Bronchial epithelial cell (primary cell): Measurements from ENCODE around the gene ABLIM2. TPM values are rescaled to one million over a fixed set of nuclear protein-coding genes. Genes with fewer than 3 reads are reported as not detected.

Source experiments
- DNase-seq: peaks from one replicate; pipeline ENCODE4 v3.0.0-alpha.2; 2010; ENCODE audit warnings: low read depth
- FAIRE-seq: peaks from 2 replicates; lab custom pipeline; 2011; peaks lifted over from hg19 to GRCh38; lab: Jason Lieb, UNC
- H3K27me3 ChIP-seq: 2 replicates; pipeline ENCODE4 v1.5.1; 2011; ENCODE audit warnings: low read length; ENCODE audit not compliant: control insufficient read depth, insufficient read depth
- H3K36me3 ChIP-seq: 2 replicates; pipeline ENCODE4 v1.5.1; 2011; ENCODE audit warnings: low read length; ENCODE audit not compliant: control insufficient read depth, insufficient read depth
- H3K4me3 ChIP-seq: 2 replicates; pipeline ENCODE4 v1.5.1; 2011; ENCODE audit warnings: mild to moderate bottlenecking, low read depth, low read length, control low read depth
- total RNA-seq: library from RNA; depleted of rRNA; stranded (reverse); fragments of >200 nt; gene quantifications from 2 replicates; pipeline ENCODE4 v1.2.1, GENCODE V29; 2014
- TF ChIP-seq, protein P1 (sequence below): IDR thresholded peaks from 2 replicates; pipeline ENCODE4 v1.5.1; 2011; ENCODE audit warnings: mild to moderate bottlenecking, moderate library complexity, low read length, control low read depth, inconsistent platforms; ENCODE audit not compliant: insufficient read depth, severe bottlenecking

Gene ABLIM2
- total RNA-seq, 1 donor from 2014 or later = 1.1 TPM

DNA sequence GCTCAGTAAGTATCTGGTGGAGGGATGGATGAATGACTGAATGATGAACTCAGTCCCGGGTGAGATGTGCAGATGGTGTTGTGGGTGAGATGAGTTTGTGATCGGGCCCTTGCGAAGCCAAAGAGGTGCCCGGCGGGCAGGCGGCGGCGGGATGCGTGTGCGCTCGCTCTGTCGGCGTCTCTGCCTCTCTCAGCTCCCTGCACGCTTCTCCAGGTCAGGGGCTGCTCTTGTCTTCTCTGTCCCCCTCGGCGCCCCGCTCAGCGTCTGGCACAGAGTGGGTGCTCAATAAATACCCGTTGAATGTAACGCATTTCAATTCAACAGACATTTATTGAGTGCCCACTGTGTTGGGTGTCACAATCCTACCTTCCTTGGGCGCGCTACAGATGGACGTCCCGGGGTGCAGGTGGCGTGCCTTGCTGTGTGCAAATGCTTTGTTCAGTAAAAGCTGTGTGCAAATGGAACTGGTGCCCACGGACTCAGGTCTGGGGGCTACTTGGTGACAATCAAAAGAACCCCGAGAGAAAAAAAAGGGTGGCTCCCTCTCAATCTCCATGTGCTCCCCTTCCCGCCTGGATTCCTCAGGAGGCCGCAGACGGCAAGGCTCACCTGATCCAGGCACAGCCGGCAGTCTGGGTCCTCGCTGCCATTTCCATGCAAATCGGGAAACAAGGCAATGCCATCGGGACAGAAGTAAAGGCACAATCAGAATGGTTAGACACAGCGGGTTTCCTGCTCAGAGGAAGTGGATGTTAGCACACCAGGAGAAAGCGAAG, 153.4 kb downstream of the ABLIM2 start:
- no peak for DNase-seq
- Histone ChIP-seq H3K27me3 (peaks cover 10% of the 10 kb centered on the region), H3K4me3 (no peak overlapping the region), H3K36me3 (no peaks in the 10 kb centered on the region)
- TF ChIP-seq, protein P1, sequence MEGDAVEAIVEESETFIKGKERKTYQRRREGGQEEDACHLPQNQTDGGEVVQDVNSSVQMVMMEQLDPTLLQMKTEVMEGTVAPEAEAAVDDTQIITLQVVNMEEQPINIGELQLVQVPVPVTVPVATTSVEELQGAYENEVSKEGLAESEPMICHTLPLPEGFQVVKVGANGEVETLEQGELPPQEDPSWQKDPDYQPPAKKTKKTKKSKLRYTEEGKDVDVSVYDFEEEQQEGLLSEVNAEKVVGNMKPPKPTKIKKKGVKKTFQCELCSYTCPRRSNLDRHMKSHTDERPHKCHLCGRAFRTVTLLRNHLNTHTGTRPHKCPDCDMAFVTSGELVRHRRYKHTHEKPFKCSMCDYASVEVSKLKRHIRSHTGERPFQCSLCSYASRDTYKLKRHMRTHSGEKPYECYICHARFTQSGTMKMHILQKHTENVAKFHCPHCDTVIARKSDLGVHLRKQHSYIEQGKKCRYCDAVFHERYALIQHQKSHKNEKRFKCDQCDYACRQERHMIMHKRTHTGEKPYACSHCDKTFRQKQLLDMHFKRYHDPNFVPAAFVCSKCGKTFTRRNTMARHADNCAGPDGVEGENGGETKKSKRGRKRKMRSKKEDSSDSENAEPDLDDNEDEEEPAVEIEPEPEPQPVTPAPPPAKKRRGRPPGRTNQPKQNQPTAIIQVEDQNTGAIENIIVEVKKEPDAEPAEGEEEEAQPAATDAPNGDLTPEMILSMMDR = no peak
- FAIRE-seq = no peak

- DNase-seq (no peak), FAIRE-seq (no peak)
- TF ChIP-seq, protein P1 = no peak
- no peak overlapping the region for H3K4me3 ChIP-seq
- H3K36me3 ChIP-seq = no peaks in the 10 kb centered on the region
- H3K27me3 ChIP-seq = peaks cover 10% of the 10 kb centered on the region
Measured at GRCh38 chr4:8004066-8004465, 154.5 kb downstream of the ABLIM2 start.

DNA sequence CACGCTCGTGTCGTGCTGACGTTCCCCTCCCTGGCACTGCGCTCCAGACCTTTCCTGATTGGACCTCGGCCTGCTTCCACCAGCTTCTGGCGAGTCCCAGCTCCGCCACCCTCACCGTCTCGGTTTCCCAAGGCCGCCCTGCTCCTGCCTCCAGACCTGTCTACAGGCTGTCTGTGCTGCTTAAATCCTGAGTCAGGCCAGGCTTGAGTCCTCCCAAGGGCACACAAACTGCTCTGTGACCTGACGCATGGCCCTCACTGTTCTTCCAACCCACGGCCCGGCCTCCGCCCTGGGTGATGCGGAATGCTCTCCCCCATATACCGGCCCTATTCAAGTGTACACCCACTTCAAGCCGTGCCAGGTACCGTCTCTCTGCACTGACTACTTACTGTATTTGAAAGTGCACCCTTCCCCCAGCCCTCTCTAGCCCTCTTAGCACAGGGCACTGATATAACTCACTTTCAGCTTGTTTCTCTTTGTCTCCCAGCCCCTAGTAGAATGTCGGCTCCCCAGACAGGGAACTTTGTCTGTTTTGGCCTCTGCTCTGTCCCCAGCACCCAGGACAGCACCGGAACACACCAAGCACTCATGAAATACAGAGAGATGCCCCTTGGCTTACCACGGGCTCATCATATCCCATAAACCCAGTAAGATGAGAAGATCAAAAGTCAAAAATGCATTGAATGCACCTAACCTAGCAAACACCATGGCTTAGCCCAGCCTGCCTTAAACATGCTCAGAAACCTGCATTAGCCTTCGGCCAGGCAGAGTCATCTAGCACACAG, 155.9 kb downstream of the ABLIM2 start:
- TF ChIP-seq, protein P1 = no peak
- FAIRE-seq (no peak), DNase-seq (no peak)
- Histone ChIP-seq H3K36me3 (no peaks in the 10 kb centered on the region), H3K4me3 (no peak overlapping the region), H3K27me3 (peaks cover 10% of the 10 kb centered on the region)

GRCh38 chr4:8001564-8002355, 156.9 kb downstream of the ABLIM2 start:
- Histone ChIP-seq H3K4me3 (no peak overlapping the region), H3K36me3 (no peaks in the 10 kb centered on the region), H3K27me3 (peaks cover 10% of the 10 kb centered on the region)
- FAIRE-seq (no peak), DNase-seq (no peak)
- TF ChIP-seq, protein P1 = no peak

- no peak overlapping the region for H3K4me3 ChIP-seq
- TF ChIP-seq, protein P1 = no peak
- FAIRE-seq (no peak), DNase-seq (no peak)
- no peaks in the 10 kb centered on the region for H3K36me3 ChIP-seq
- H3K27me3 ChIP-seq = peaks cover 8% of the 10 kb centered on the region
Measured at GRCh38 chr4:8000721-8001491, 157.7 kb downstream of the ABLIM2 start.
